Hepatocyte (in vitro differentiated cells): ENCODE measurements around the gene MAGI2. TPM values are rescaled to one million over a fixed set of nuclear protein-coding genes. Genes with fewer than 3 reads are reported as not detected.

Source experiments
- DNase-seq: peaks from one replicate; pipeline ENCODE4 v3.0.0-alpha.2; 2016; ENCODE audit warnings: low spot score
- H2AFZ ChIP-seq: fragments of 200-600 bp; sonication (generic); 2 replicates; pipeline ENCODE4 v1.6.0; 2016; ENCODE audit warnings: antibody characterized with exemption, mild to moderate bottlenecking
- H3K27ac ChIP-seq: fragments of 200-600 bp; sonication (generic); 2 replicates; pipeline ENCODE4 v1.5.1; 2016; ENCODE audit warnings: mild to moderate bottlenecking
- H3K27me3 ChIP-seq: fragments of 200-600 bp; sonication (generic); 2 replicates; pipeline ENCODE4 v1.6.1; 2016
- H3K36me3 ChIP-seq: fragments of 200-600 bp; sonication (generic); replicated peaks from 2 replicates; pipeline ENCODE4 v1.5.1; 2016; ENCODE audit warnings: low read depth; ENCODE audit not compliant: insufficient read depth
- H3K4me1 ChIP-seq: fragments of 200-600 bp; sonication (generic); 2 replicates; pipeline ENCODE4 v1.5.1; 2016; ENCODE audit warnings: mild to moderate bottlenecking, moderate library complexity; ENCODE audit not compliant: insufficient read depth
- H3K4me2 ChIP-seq: fragments of 200-600 bp; sonication (generic); 2 replicates; pipeline ENCODE4 v1.6.0; 2016
- H3K4me3 ChIP-seq: fragments of 200-600 bp; sonication (generic); 2 replicates; pipeline ENCODE4 v1.5.1; 2016; ENCODE audit warnings: mild to moderate bottlenecking
- H3K79me2 ChIP-seq: fragments of 200-600 bp; sonication (generic); 2 replicates; pipeline ENCODE4 v1.6.0; 2017; ENCODE audit warnings: mild to moderate bottlenecking
- H3K9me2 ChIP-seq: fragments of 200-600 bp; sonication (generic); replicated peaks from 2 replicates; pipeline ENCODE4 v1.6.0; 2017; ENCODE audit warnings: mild to moderate bottlenecking; ENCODE audit not compliant: insufficient read depth
- H3K9me3 ChIP-seq: fragments of 200-600 bp; sonication (generic); 2 replicates; pipeline ENCODE4 v1.5.1; 2016; ENCODE audit warnings: low read depth, mild to moderate bottlenecking
- H4K20me1 ChIP-seq: fragments of 200-600 bp; sonication (generic); 2 replicates; pipeline ENCODE4 v1.6.0; 2016; ENCODE audit warnings: mild to moderate bottlenecking; ENCODE audit not compliant: insufficient read depth, poor library complexity, severe bottlenecking
- CTCF ChIP-seq: fragments of 200-600 bp; sonication (generic); IDR thresholded peaks from 2 replicates; pipeline ENCODE4 v1.5.1; 2016; ENCODE audit warnings: antibody characterized with exemption, mild to moderate bottlenecking; ENCODE audit not compliant: poor library complexity
- EZH2 ChIP-seq: fragments of 200-600 bp; sonication (generic); IDR thresholded peaks from 2 replicates; pipeline ENCODE4 v1.6.1; 2016; ENCODE audit warnings: antibody characterized with exemption, mild to moderate bottlenecking, borderline replicate concordance
- EZH2phosphoT487 ChIP-seq: fragments of 200-600 bp; sonication (generic); IDR thresholded peaks from one replicate; pipeline ENCODE4 v1.6.1; 2018; ENCODE audit warnings: antibody characterized with exemption, mild to moderate bottlenecking, low read depth, moderate library complexity; ENCODE audit not compliant: unreplicated experiment, severe bottlenecking
- WGBS: methylation state at CpG from one replicate; pipeline ENCODE4 v1.1.6; 2016; ENCODE audit warnings: low lambda C conversion rate; ENCODE audit errors: missing lambda C conversion rate; 5-methylcytosine and 5-hydroxymethylcytosine counted together
- polyA plus RNA-seq: library from polyadenylated mRNA; unstranded; fragments of >200 nt; fragmentation: Nextera tagmentation; extraction: Ambion mirVana; gene quantifications from 2 replicates; pipeline ENCODE4 v1.2.1, GENCODE V29; 2016
- total RNA-seq: library from RNA; depleted of rRNA; stranded (reverse); fragments of >200 nt; gene quantifications from 2 replicates; pipeline ENCODE4 v1.2.3, GENCODE V29; 2014

Gene MAGI2
- total and polyA plus RNA-seq, 2 experiments from 2014 or later: 3.1 to 6.7 TPM

GRCh38 chr7:79403879-79404278 lies 49.6 kb downstream of the MAGI2 start:
- no peak for DNase-seq
- H4K20me1 ChIP-seq: no peaks in the 10 kb centered on the region
- H3K4me1 ChIP-seq: peaks cover 5% of the 10 kb centered on the region
- no peaks in the 10 kb centered on the region for H3K79me2 ChIP-seq
- no peak overlapping the region for H3K4me3 ChIP-seq
- H3K36me3 ChIP-seq: no peaks in the 10 kb centered on the region
- TF ChIP-seq EZH2phosphoT487 (no peak), EZH2 (no peak), CTCF (no peak)
- H3K4me2 ChIP-seq: no peak overlapping the region
- H2AFZ ChIP-seq: no peak overlapping the region
- WGBS: 83% methylated on average over 3 of the region's 3 CpGs
- no peaks in the 10 kb centered on the region for H3K9me2 ChIP-seq
- H3K9me3 ChIP-seq: no peaks in the 10 kb centered on the region
- H3K27ac ChIP-seq: no peak overlapping the region
- H3K27me3 ChIP-seq: no peaks in the 10 kb centered on the region

- TF ChIP-seq EZH2phosphoT487: no peak
- TF ChIP-seq CTCF: no peak
- TF ChIP-seq EZH2: no peak
- Histone ChIP-seq H3K9me3 (no peaks in the 10 kb centered on the region), H4K20me1 (no peaks in the 10 kb centered on the region), H3K4me1 (peaks cover 5% of the 10 kb centered on the region), H3K4me3 (no peak overlapping the region), H3K36me3 (no peaks in the 10 kb centered on the region), H3K4me2 (no peak overlapping the region), H3K27me3 (no peaks in the 10 kb centered on the region), H3K27ac (no peak overlapping the region), H3K79me2 (no peaks in the 10 kb centered on the region), H2AFZ (no peak overlapping the region), H3K9me2 (no peaks in the 10 kb centered on the region)
- WGBS: 74% methylated on average over 2 of the region's 2 CpGs
- DNase-seq: no peak
Observed at GRCh38 chr7:79403451-79403850, 50.0 kb downstream of the MAGI2 start.

GRCh38 chr7:79401254-79401653 lies 52.2 kb downstream of the MAGI2 start:
- no peaks in the 10 kb centered on the region for H3K9me2 ChIP-seq
- H3K9me3 ChIP-seq: no peaks in the 10 kb centered on the region
- H3K4me1 ChIP-seq: peaks cover 5% of the 10 kb centered on the region
- no peaks in the 10 kb centered on the region for H3K36me3 ChIP-seq
- H3K79me2 ChIP-seq: no peaks in the 10 kb centered on the region
- no peaks in the 10 kb centered on the region for H4K20me1 ChIP-seq
- no peaks in the 10 kb centered on the region for H3K27me3 ChIP-seq
- DNase-seq: no peak
- 56% methylated on average over 1 of the region's 1 CpG for WGBS
- no peak overlapping the region for H3K27ac ChIP-seq
- no peak overlapping the region for H2AFZ ChIP-seq
- no peak overlapping the region for H3K4me2 ChIP-seq
- TF ChIP-seq EZH2: no peak
- no peak for TF ChIP-seq EZH2phosphoT487
- TF ChIP-seq CTCF: no peak
- no peak overlapping the region for H3K4me3 ChIP-seq

- Histone ChIP-seq H3K27me3 (no peaks in the 10 kb centered on the region), H3K79me2 (no peaks in the 10 kb centered on the region), H4K20me1 (no peaks in the 10 kb centered on the region), H3K27ac (no peak overlapping the region), H3K4me1 (no peaks in the 10 kb centered on the region), H3K9me3 (no peaks in the 10 kb centered on the region), H3K4me2 (no peak overlapping the region), H3K9me2 (no peaks in the 10 kb centered on the region), H2AFZ (no peak overlapping the region), H3K36me3 (no peaks in the 10 kb centered on the region), H3K4me3 (no peak overlapping the region)
- DNase-seq: no peak
- TF ChIP-seq EZH2: no peak
- TF ChIP-seq EZH2phosphoT487: no peak
- no peak for TF ChIP-seq CTCF
Observed at GRCh38 chr7:79400222-79400621, 53.2 kb downstream of the MAGI2 start.
